Ovary (tissue), 9 donors: ENCODE measurements around the gene ANKRD29. TPM values are rescaled to one million over a fixed set of nuclear protein-coding genes. Genes with fewer than 3 reads are reported as not detected.
"Not testable (repeated sequence)": the region's sequence is repeated elsewhere in the genome, so short reads cannot be mapped to it uniquely, and the experiment has no call there.

ENCODE experiments used
- DNase-seq, 5 donors: peaks; one replicate each; pipeline ENCODE4 v3.0.0-alpha.2; 2019 to 2020
- H3K27ac ChIP-seq, 2 donors: fragments of 200-600 bp; one replicate each; pipeline versions ENCODE4 v1.5.1 to v1.8.0; 2019 to 2022
- H3K27me3 ChIP-seq: fragments of 200-600 bp; one replicate; pipeline ENCODE4 v1.8.0; 2022
- H3K36me3 ChIP-seq: fragments of 200-600 bp; sonication (generic); one replicate; pipeline ENCODE4 v1.5.1; 2019
- H3K4me1 ChIP-seq: one replicate; pipeline ENCODE4 v1.8.1; 2013; ENCODE audit warnings: mild to moderate bottlenecking, moderate library complexity; ENCODE audit not compliant: insufficient read depth
- H3K4me3 ChIP-seq: fragments of 200-600 bp; sonication (generic); one replicate; pipeline ENCODE4 v1.5.1; 2017
- H3K9me3 ChIP-seq, 2 donors: fragments of 200-600 bp in 1 of 2; sonication (generic) in 1 of 2; one replicate each; pipeline versions ENCODE4 v1.5.1 to v1.8.1; 2013 to 2019; ENCODE audit warnings: mild to moderate bottlenecking in 1 of 2, moderate library complexity in 1 of 2
- EP300 ChIP-seq: sonication (generic); formaldehyde crosslinking; IDR thresholded peaks from one replicate; pipeline ENCODE4 v1.6.1; 2017; ENCODE audit warnings: antibody characterized with exemption
- POLR2A ChIP-seq: fragments of 450-650 bp; IDR thresholded peaks from one replicate; pipeline ENCODE4 v1.6.1; 2017; ENCODE audit warnings: antibody characterized with exemption, mild to moderate bottlenecking, moderate library complexity
- WGBS, 3 donors: extraction: QIAGEN DNeasy Blood & Tissue Kit in 1 of 3; methylation state at CpG; one replicate each; pipeline versions ENCODE4 v1.1.5 to v1.1.7; 2013 to 2017; 5-methylcytosine and 5-hydroxymethylcytosine counted together
- intact Hi-C, 4 donors: fragments of 100-400 bp; cut with DNase I; formaldehyde crosslinking; loops; one replicate each; pipeline versions ENCODE4 v1.11.0 to v1.15.1; 2022 to 2023
- polyA plus RNA-seq, 2 donors: library from polyadenylated mRNA; stranded (reverse); fragments of 200-250 nt in 1 of 2; fragments of 350-450 nt in 1 of 2; fragmentation: Illumina TruSeq in 1 of 2; extraction: RNeasy Lipid Tissue Mini Kit (QIAGEN cat#74804) in 1 of 2; gene quantifications; one replicate each; pipeline ENCODE4 v1.2.3, GENCODE V29; 2013 to 2014
- total RNA-seq, 7 donors: library from RNA; depleted of rRNA in 2 of 7; stranded (reverse); fragments of >200 nt in 2 of 7; fragmentation: NEBNext Ultra II Directional in 3 of 7; extraction: Animal tissue kit (Norgen Biotek cat#: 25700) in 3 of 7; gene quantifications; one replicate each; pipeline versions ENCODE4 v1.1.0 to v1.2.4, GENCODE V29; 2016 to 2023
- TF ChIP-seq, protein P1 (sequence below), 3 donors: fragments of 450-650 bp in 2 of 3; fragments of 200-600 bp in 1 of 3; IDR thresholded peaks; one replicate each; pipeline versions ENCODE4 v1.5.1 to v1.8.0; 2016 to 2022; ENCODE audit warnings: antibody characterized with exemption in 3 of 3, mild to moderate bottlenecking in 1 of 3
- donor health status: DM: no; HTN: no; CAD: no; lungs with moderate emphysema.
- donor health status: DM: no; HTN: no; CAD: no.
- donor health status: Bipolar disorder and iron deficiency.
- donor health status: DM: yes; HTN: yes; CAD: no.
- donor health status: DM: no; HTN: no; CAD: no.
- donor health status: DM: yes; HTN: yes; CAD: no.

ANKRD29 gene
- total and polyA plus RNA-seq, 9 donors: 14.6 to 25.7 (median 17.6) TPM

DNA sequence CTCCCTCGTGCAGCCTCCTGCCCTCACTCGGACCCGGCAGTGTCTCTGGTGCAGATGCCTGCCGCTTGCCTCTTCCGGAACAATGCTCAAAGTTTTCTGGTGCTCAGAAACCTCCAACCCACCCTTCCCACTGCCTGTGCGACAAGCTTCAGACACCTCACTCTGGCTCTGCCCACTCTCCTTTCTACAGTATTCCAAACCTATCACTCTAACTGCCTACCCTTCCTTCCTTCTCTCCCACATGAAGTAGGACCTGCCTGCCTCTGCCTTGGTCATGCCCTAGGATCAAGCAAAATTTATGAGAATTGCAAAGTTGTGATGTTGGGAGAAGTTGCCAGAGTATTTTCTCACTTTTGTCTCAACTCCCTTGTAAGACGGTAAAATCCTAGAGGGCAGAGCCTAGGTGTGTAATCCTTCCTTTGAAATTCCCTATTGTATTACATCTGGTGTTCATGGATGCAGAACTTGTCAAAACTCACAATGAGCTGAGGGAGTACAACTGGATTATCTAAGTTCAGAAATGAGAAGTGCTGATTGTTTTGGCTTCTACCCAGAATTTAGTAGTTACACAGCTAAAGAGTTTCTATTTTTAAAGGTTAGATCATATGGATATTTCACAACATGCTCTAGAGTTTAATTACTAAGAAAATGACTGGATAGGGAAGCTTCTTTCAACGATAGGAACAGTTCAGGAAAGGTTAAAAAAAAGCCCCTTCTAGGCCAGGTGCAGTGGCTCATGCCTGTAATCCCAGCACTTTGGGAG lies 83.6 kb downstream of the ANKRD29 start:
- Histone ChIP-seq H3K4me1 (peaks cover 3% of the 10 kb centered on the region), H3K9me3 (no peaks in the 10 kb centered on the region), H3K27me3 (no peaks in the 10 kb centered on the region), H3K27ac (no peak overlapping the region), H3K36me3 (no peaks in the 10 kb centered on the region), H3K4me3 (no peak overlapping the region)
- 84 to 90% (median 87%) methylated on average over 8 of the region's 8 CpGs for WGBS, 3 donors
- no peak for DNase-seq
- TF ChIP-seq, protein P1, sequence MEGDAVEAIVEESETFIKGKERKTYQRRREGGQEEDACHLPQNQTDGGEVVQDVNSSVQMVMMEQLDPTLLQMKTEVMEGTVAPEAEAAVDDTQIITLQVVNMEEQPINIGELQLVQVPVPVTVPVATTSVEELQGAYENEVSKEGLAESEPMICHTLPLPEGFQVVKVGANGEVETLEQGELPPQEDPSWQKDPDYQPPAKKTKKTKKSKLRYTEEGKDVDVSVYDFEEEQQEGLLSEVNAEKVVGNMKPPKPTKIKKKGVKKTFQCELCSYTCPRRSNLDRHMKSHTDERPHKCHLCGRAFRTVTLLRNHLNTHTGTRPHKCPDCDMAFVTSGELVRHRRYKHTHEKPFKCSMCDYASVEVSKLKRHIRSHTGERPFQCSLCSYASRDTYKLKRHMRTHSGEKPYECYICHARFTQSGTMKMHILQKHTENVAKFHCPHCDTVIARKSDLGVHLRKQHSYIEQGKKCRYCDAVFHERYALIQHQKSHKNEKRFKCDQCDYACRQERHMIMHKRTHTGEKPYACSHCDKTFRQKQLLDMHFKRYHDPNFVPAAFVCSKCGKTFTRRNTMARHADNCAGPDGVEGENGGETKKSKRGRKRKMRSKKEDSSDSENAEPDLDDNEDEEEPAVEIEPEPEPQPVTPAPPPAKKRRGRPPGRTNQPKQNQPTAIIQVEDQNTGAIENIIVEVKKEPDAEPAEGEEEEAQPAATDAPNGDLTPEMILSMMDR (IDR thresholded peaks at IDR 0.05): no peak
- TF ChIP-seq EP300 (no peak), POLR2A (no peak)
- intact Hi-C loops: no loop called here

DNA sequence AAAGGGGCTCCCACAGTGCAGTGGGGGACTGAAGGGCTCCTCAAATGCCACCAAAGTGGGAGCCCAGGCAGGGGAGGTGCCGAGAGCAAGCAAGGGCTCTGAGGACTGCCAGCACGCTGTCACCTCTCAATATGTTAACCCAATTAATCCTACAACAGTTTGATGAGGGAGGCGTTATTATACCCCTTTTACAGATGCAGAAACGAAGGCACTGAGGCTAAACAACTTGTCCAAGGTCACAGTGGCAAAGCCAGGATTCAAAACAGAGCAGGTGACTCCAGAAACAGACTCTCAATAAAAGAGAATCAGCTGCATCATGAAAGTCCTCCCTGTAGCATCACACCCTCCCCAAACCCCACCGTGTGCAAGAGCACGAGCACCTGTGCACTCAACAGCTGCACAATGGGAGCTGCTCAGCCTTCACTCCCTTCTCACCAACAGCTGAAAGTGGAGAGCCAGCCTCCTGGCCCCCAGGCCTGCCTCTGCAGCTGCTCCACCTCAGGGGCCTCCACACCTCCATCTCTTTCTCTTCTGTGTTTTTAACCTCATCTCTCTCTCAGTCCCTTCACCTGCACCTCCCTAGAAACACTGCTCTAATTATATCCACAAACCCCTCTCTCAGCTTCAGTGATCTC lies 84.5 kb downstream of the ANKRD29 start:
- Histone ChIP-seq H3K27ac (no peak overlapping the region), H3K4me3 (no peak overlapping the region), H3K4me1 (peaks cover 3% of the 10 kb centered on the region), H3K27me3 (no peaks in the 10 kb centered on the region), H3K36me3 (no peaks in the 10 kb centered on the region), H3K9me3 (no peaks in the 10 kb centered on the region)
- TF ChIP-seq EP300: no peak
- TF ChIP-seq, protein P1 (IDR thresholded peaks at IDR 0.05): no peak
- TF ChIP-seq POLR2A: no peak
- intact Hi-C loops: no loop called here
- WGBS, 3 donors: 83 to 90% (median 84%) methylated on average over 6 of the region's 6 CpGs
- DNase-seq: no peak

DNA sequence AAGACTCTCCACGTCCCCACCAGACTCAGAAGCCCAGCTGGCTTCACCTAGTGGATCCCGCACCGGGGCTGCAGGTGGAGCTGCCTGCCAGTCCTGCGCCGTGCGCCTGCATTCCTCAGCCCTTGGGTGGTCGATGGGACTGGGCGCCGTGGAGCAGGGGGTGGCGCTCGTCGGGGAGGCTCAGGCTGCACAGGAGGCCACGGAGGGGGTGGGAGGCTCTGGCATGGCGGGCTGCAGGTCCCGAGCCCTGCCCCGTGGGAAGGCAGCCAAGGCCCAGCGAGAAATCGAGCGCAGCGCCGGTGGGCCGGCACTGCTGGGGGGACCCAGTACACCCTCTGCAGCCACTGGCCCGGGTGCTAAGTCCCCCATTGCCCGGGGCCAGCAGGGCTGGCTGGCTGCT lies 85.2 kb downstream of the ANKRD29 start:
- H3K27me3 ChIP-seq, H3K4me3 ChIP-seq, intact Hi-C loops, H3K9me3 ChIP-seq, DNase-seq, H3K36me3 ChIP-seq, H3K27ac ChIP-seq, H3K4me1 ChIP-seq: not testable (repeated sequence)
- 94 to 96% (median 95%) methylated on average over 15 to 24 of the region's 24 CpGs for WGBS, 3 donors

DNA sequence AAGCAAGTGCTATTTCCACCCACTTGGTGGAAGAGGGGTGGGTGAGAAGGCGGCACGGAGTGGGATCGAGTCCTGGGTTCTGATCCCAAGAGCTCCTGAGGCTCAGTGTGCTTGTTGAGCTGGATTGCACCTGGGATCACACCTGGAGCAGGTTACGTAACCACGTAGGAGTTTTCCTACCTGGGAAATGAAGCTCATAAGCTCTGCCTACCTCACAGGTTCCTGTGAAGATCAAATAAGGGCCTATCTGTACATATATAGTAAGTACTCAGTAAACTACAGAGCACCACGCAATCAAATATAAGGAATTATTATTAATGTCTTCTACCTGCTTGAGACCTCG lies 87.4 kb downstream of the ANKRD29 start:
- no peak for TF ChIP-seq POLR2A
- TF ChIP-seq EP300: no peak
- TF ChIP-seq, protein P1 (IDR thresholded peaks at IDR 0.05): no peak
- Histone ChIP-seq H3K4me1 (peaks cover 3% of the 10 kb centered on the region), H3K27ac (no peak overlapping the region), H3K27me3 (no peaks in the 10 kb centered on the region), H3K4me3 (no peak overlapping the region), H3K9me3 (no peaks in the 10 kb centered on the region), H3K36me3 (no peaks in the 10 kb centered on the region)
- no peak for DNase-seq
- 95 to 98% (median 96%) methylated on average over 7 of the region's 7 CpGs for WGBS, 3 donors
- intact Hi-C loops: no loop called here
